Glomerular visceral epithelial cell (primary cell): ENCODE measurements around the gene DCST1.
A peak's percentile ranks its signal among the peaks of the same experiment; 100 is the strongest.

Experiments used
- DNase-seq: peaks from one replicate; pipeline ENCODE4 v3.0.0-alpha.2; 2016; ENCODE audit errors: extremely low spot score

DCST1 gene

GRCh38 chr1:155086856-155087535 lies 53.4 kb downstream of the DCST1 start:
- DNase-seq: no peak

- peak; percentile 73 for DNase-seq
These were observed 57.7 kb downstream of the DCST1 start for GRCh38 chr1:155091071-155092051.

GRCh38 chr1:155092131-155092530 lies 58.5 kb downstream of the DCST1 start:
- DNase-seq: no peak

GRCh38 chr1:155092641-155093040 lies 59.0 kb downstream of the DCST1 start:
- no peak for DNase-seq

GRCh38 chr1:155093911-155094621 lies 60.4 kb downstream of the DCST1 start:
- peak; percentile 39 for DNase-seq

GRCh38 chr1:155094622-155094948 lies 61.0 kb downstream of the DCST1 start:
- no peak for DNase-seq

- DNase-seq: no peak
These were observed 65.7 kb downstream of the DCST1 start for GRCh38 chr1:155099331-155099730.
